Neural cell (in vitro differentiated cells): Measurements from ENCODE around the gene KLHL14. TPM values are rescaled to one million over a fixed set of nuclear protein-coding genes. Genes with fewer than 3 reads are reported as not detected.

Experiments
- H2AFZ ChIP-seq: fragments of 200-600, 300-800 bp; sonication (generic), shearing (Covaris generic); 2 replicates; pipeline ENCODE4 v1.6.0; 2014; ENCODE audit warnings: low read depth, mild to moderate bottlenecking, antibody characterized with exemption, low read length, moderate library complexity
- H3F3A ChIP-seq: fragments of 200-600 bp; shearing (Covaris generic); 2 replicates; pipeline ENCODE4 v1.6.1; 2016; ENCODE audit warnings: mild to moderate bottlenecking, moderate library complexity, mixed read lengths, antibody characterized with exemption, low read length; ENCODE audit not compliant: insufficient read depth, poor library complexity, severe bottlenecking
- H3K27ac ChIP-seq: fragments of 200-600, 300-800 bp; sonication (generic), shearing (Covaris generic); 2 replicates; pipeline ENCODE4 v1.5.1; 2014; ENCODE audit warnings: mild to moderate bottlenecking, low read length, moderate library complexity
- H3K27me3 ChIP-seq: fragments of 300-800, 200-600 bp; sonication (generic), shearing (Covaris generic); 2 replicates; pipeline ENCODE4 v1.6.0; 2014; ENCODE audit warnings: mild to moderate bottlenecking, low read depth, low read length, moderate library complexity; ENCODE audit not compliant: insufficient read depth
- H3K36me3 ChIP-seq: fragments of 300-800, 200-600 bp; sonication (generic), shearing (Covaris generic); 2 replicates; pipeline ENCODE4 v1.5.1; 2014; ENCODE audit warnings: mild to moderate bottlenecking, antibody characterized with exemption, low read length, moderate library complexity; ENCODE audit not compliant: insufficient read depth
- H3K4me2 ChIP-seq: fragments of 300-800, 200-600 bp; sonication (generic), shearing (Covaris generic); 2 replicates; pipeline ENCODE4 v1.6.0; 2014; ENCODE audit warnings: mild to moderate bottlenecking, low read length
- H3K4me3 ChIP-seq: fragments of 300-800, 200-600 bp; sonication (generic), shearing (Covaris generic); 2 replicates; pipeline ENCODE4 v1.5.1; 2014; ENCODE audit warnings: mild to moderate bottlenecking, low read length, moderate library complexity
- H3K79me2 ChIP-seq: fragments of 200-600 bp; shearing (Covaris generic); replicated peaks from 2 replicates; pipeline ENCODE4 v1.6.0; 2014; ENCODE audit warnings: mild to moderate bottlenecking, low read length, moderate library complexity; ENCODE audit not compliant: insufficient read depth
- H3K9ac ChIP-seq: fragments of 300-800, 200-600 bp; sonication (generic), shearing (Covaris generic); 2 replicates; pipeline ENCODE4 v1.6.1; 2016; ENCODE audit warnings: mild to moderate bottlenecking, low read length, mixed read lengths
- H3K9me2 ChIP-seq: fragments of 200-600 bp; shearing (Covaris generic); 2 replicates; pipeline ENCODE4 v1.6.1; 2016; ENCODE audit warnings: mild to moderate bottlenecking, low read length, mixed read lengths; ENCODE audit not compliant: insufficient read depth
- H3K9me3 ChIP-seq: fragments of 200-600, 300-800 bp; sonication (generic), shearing (Covaris generic); 2 replicates; pipeline ENCODE4 v1.6.1; 2016; ENCODE audit warnings: mild to moderate bottlenecking, mixed run types, low read length, moderate library complexity, mixed read lengths
- H4K20me1 ChIP-seq: fragments of 200-600 bp; shearing (Covaris generic); 2 replicates; pipeline ENCODE4 v1.6.1; 2016; ENCODE audit warnings: mild to moderate bottlenecking, mixed run types; ENCODE audit not compliant: insufficient read depth
- CTCF ChIP-seq: fragments of 450-650 bp; IDR thresholded peaks from 2 replicates; pipeline ENCODE4 v1.5.1; 2014; ENCODE audit warnings: antibody characterized with exemption, mild to moderate bottlenecking, moderate library complexity; ENCODE audit not compliant: poor library complexity, severe bottlenecking
- EZH2 ChIP-seq: fragments of 200-600, 300-800 bp; shearing (Covaris generic), sonication (generic); IDR thresholded peaks from 2 replicates; pipeline ENCODE4 v1.6.1; 2014; ENCODE audit warnings: antibody characterized with exemption, low read length, borderline replicate concordance, mild to moderate bottlenecking; ENCODE audit not compliant: insufficient read depth, poor library complexity, severe bottlenecking
- MXI1 ChIP-seq: fragments of 450-650 bp; conservative IDR thresholded peaks from 2 replicates; pipeline ENCODE4 v1.6.1; 2014; ENCODE audit warnings: antibody characterized with exemption, mild to moderate bottlenecking; ENCODE audit not compliant: poor library complexity, severe bottlenecking
- POLR2AphosphoS5 ChIP-seq: IDR thresholded peaks from 2 replicates; pipeline ENCODE4 v1.6.1; 2012
- RAD21 ChIP-seq: fragments of 450-650 bp; conservative IDR thresholded peaks from 2 replicates; pipeline ENCODE4 v1.6.1; 2014; ENCODE audit warnings: antibody characterized with exemption, mild to moderate bottlenecking, moderate library complexity
- REST ChIP-seq: IDR thresholded peaks from 2 replicates; pipeline ENCODE4 v1.6.1; 2012; ENCODE audit warnings: borderline replicate concordance
- polyA plus RNA-seq: library from polyadenylated mRNA; depleted of rRNA; stranded (reverse); fragments of >200 nt; gene quantifications from 2 replicates; pipeline ENCODE4 v1.2.3, GENCODE V29; 2014

The KLHL14 gene
- polyA plus RNA-seq, 1 donor from 2014 or later = 0.33 TPM

GRCh38 chr18:32802591-32803451 lies 30.0 kb upstream of the KLHL14 start:
- Histone ChIP-seq H3K9ac (no peak overlapping the region), H3K79me2 (no peaks in the 10 kb centered on the region), H3K9me2 (no peaks in the 10 kb centered on the region), H2AFZ (no peak overlapping the region), H3K27ac (no peak overlapping the region), H3F3A (no peaks in the 10 kb centered on the region), H3K27me3 (no peaks in the 10 kb centered on the region), H3K4me3 (no peak overlapping the region), H3K9me3 (no peaks in the 10 kb centered on the region), H3K36me3 (no peaks in the 10 kb centered on the region), H3K4me2 (no peak overlapping the region), H4K20me1 (no peaks in the 10 kb centered on the region)
- TF ChIP-seq POLR2AphosphoS5 (no peak), REST (no peak), EZH2 (no peak), CTCF (no peak), RAD21 (no peak)

- TF ChIP-seq POLR2AphosphoS5 = no peak
- no peak for TF ChIP-seq REST
- no peak for TF ChIP-seq MXI1
- Histone ChIP-seq H3K9me3 (no peaks in the 10 kb centered on the region), H3K9me2 (no peaks in the 10 kb centered on the region), H2AFZ (no peak overlapping the region), H3K27ac (no peak overlapping the region), H3K4me2 (no peak overlapping the region), H3F3A (no peaks in the 10 kb centered on the region), H3K27me3 (no peaks in the 10 kb centered on the region), H3K9ac (no peak overlapping the region), H3K79me2 (no peaks in the 10 kb centered on the region), H4K20me1 (no peaks in the 10 kb centered on the region), H3K36me3 (no peaks in the 10 kb centered on the region), H3K4me3 (no peak overlapping the region)
Observed at GRCh38 chr18:32801228-32801627, 28.4 kb upstream of the KLHL14 start.
